ENCODE data around the gene CYYR1.
A peak's percentile ranks its signal among the peaks of the same experiment; 100 is the strongest.

The CYYR1 gene

GRCh38 chr21:26553898-26554297 lies 19.2 kb downstream of the CYYR1 start:
- no peak for DNase-seq (ENCODE audit: low read depth)

GRCh38 chr21:26550326-26550725 lies 22.8 kb downstream of the CYYR1 start:
- no peak for DNase-seq (ENCODE audit: low read depth)

GRCh38 chr21:26546446-26547097 lies 26.5 kb downstream of the CYYR1 start:
- no peak for DNase-seq (ENCODE audit: low read depth)

- DNase-seq (ENCODE audit: low read depth): no peak
Measured at GRCh38 chr21:26544201-26544775, 28.8 kb downstream of the CYYR1 start.

GRCh38 chr21:26540651-26541050 lies 32.4 kb downstream of the CYYR1 start:
- DNase-seq (ENCODE audit: low read depth): no peak

- DNase-seq (ENCODE audit: low read depth): no peak
Measured at GRCh38 chr21:26539566-26539965, 33.5 kb downstream of the CYYR1 start.

GRCh38 chr21:26534517-26534916 lies 38.6 kb downstream of the CYYR1 start:
- no peak for DNase-seq (ENCODE audit: low read depth)

GRCh38 chr21:26532208-26532607 lies 40.9 kb downstream of the CYYR1 start:
- DNase-seq (ENCODE audit: low read depth): no peak

GRCh38 chr21:26529526-26529925 lies 43.6 kb downstream of the CYYR1 start:
- no peak for DNase-seq (ENCODE audit: low read depth)

- DNase-seq (ENCODE audit: low read depth): no peak
Measured at GRCh38 chr21:26528882-26529281, 44.2 kb downstream of the CYYR1 start.

- no peak for DNase-seq (ENCODE audit: low read depth)
Measured at GRCh38 chr21:26522704-26523103, 50.4 kb downstream of the CYYR1 start.

GRCh38 chr21:26519142-26519541 lies 53.9 kb downstream of the CYYR1 start:
- no peak for DNase-seq (ENCODE audit: low read depth)

- no peak for DNase-seq (ENCODE audit: low read depth)
Measured at GRCh38 chr21:26515257-26515656, 57.8 kb downstream of the CYYR1 start.

GRCh38 chr21:26513212-26513611 lies 59.9 kb downstream of the CYYR1 start:
- peak; percentile 59 for DNase-seq (ENCODE audit: low read depth)

- DNase-seq (ENCODE audit: low read depth): no peak
Measured at GRCh38 chr21:26512664-26513063, 60.4 kb downstream of the CYYR1 start.

- no peak for DNase-seq (ENCODE audit: low read depth)
Measured at GRCh38 chr21:26508903-26509302, 64.2 kb downstream of the CYYR1 start.

GRCh38 chr21:26506956-26507355 lies 66.1 kb downstream of the CYYR1 start:
- peak; percentile 50 for DNase-seq (ENCODE audit: low read depth)

GRCh38 chr21:26505211-26505610 lies 67.9 kb downstream of the CYYR1 start:
- no peak for DNase-seq (ENCODE audit: low read depth)

- DNase-seq (ENCODE audit: low read depth): no peak
Measured at GRCh38 chr21:26503414-26503813, 69.7 kb downstream of the CYYR1 start.

GRCh38 chr21:26501495-26502021 lies 71.5 kb downstream of the CYYR1 start:
- DNase-seq (ENCODE audit: low read depth): no peak

GRCh38 chr21:26499495-26499894 lies 73.6 kb downstream of the CYYR1 start:
- no peak for DNase-seq (ENCODE audit: low read depth)

GRCh38 chr21:26495283-26495849 lies 77.7 kb downstream of the CYYR1 start:
- DNase-seq (ENCODE audit: low read depth): no peak

GRCh38 chr21:26491663-26492062 lies 81.4 kb downstream of the CYYR1 start:
- no peak for DNase-seq (ENCODE audit: low read depth)

- DNase-seq (ENCODE audit: low read depth): peak; percentile 20
Measured at GRCh38 chr21:26490771-26491170, 82.3 kb downstream of the CYYR1 start.
